Measurements from ENCODE around the gene CCDC57.

Gene CCDC57

GRCh38 chr17:82235056-82235774, 22.6 kb upstream of the CCDC57 start:
- DNase-seq, result no peak

- no peak for DNase-seq
Observed at GRCh38 chr17:82234211-82235055, 21.8 kb upstream of the CCDC57 start.

DNA sequence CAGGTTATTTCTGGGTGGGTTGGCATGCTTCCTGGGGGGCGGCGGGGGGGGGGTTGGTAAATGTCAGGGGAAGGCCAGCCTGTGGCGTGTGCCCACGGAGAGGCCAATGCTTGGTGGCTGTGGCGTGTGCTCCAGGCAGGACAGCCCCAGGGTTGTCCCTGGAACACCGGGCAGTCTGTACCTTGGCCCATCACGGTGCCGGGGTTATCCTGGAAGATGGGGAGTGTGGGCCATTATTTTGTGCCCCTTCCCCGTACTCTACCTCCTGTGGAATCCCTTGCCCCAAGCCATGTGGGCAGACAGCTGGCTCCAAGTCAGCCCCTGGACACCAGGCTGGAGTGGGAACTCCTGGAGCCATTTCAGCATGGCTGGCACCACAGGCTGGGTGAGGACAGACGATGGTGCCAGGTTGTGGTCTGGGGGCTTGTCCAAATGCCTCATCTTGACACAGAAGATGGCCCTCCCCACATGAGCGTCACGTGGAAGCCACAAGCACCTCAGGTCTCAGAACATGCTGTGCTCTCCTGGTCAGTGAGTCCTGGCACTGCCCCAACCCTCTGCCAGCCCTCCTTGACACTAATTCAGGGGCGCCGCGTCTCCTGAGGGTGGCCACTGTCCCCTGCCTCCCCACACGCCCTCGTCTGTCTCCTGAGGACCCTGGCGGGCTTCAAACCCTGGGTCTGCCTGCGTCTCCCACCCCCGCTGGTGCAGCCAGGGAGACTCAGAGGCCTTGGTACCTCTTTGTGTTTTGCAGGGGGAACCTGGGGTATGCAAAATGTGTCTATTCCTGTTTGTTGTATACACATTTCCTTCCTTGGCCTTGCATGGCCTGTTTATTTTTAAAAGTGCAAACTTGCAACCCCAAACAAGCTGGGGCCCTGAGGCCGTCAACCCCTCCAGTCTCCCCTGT, 20.5 kb upstream of the CCDC57 start:
- DNase-seq, result no peak

DNA sequence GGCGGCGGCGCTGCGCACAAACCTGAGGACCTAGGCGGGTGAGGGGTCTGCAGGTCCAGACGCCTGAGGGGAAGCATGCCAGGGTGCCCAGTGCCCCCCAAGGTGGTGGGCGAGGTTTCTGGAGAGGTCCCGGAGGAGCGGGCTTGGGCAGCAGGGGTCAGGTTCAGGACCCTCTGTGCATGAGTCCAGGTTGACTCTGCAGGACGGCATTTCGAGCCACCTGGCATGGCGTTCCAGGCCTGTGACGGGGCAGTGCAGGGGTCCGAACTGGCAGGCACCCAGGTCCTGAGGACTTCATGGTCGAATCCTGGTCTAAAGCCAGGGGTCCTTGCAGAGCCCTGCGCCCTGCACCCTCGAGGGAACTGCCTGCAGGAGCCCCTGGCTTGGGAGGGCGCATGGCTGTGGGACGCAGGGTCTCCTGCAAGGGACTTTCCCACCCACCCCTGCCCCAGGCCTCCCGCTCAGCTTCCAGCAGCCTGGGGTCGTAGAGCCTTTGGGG, 19.7 kb upstream of the CCDC57 start:
- no peak for DNase-seq

DNA sequence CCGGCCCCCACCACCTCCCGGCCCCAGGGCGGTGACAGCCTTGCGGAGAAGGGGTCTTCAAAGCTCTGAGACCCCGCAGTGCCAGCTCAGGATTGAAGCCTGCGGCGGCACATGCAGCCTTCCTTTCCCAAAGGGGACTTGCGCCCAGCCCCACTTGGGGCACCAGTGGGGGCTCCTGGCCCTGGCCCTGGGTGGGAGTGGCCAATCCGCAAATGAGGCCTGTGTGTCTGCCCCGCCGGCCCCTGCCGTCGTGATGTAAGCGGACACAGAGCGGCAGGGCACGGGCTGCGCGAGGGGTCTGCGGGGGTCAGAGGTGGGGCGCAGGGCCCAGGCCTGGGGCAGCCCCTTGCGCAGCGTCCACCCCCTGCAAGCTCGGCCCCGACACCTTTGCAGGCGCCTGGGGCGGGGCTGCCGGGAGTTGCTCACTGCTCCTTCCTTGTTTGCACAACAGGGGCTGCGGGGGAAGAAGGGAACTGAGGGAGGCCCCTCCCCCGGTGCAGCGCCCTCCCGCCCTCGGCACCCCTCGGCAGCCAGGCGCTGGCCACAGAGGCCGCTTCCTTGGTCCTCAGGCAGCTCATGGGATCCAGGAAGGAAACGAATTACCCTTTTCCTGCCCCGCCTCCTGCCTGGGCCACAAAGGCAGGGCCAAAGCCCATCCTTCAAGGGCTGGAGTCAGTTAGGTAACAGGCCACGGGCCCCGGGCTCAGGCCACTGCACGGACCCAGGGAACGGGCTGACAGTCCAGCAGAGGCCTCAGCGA, 19.1 kb upstream of the CCDC57 start:
- no peak for DNase-seq

- DNase-seq, result no peak
Observed at GRCh38 chr17:82231312-82231561, 18.6 kb upstream of the CCDC57 start.

DNA sequence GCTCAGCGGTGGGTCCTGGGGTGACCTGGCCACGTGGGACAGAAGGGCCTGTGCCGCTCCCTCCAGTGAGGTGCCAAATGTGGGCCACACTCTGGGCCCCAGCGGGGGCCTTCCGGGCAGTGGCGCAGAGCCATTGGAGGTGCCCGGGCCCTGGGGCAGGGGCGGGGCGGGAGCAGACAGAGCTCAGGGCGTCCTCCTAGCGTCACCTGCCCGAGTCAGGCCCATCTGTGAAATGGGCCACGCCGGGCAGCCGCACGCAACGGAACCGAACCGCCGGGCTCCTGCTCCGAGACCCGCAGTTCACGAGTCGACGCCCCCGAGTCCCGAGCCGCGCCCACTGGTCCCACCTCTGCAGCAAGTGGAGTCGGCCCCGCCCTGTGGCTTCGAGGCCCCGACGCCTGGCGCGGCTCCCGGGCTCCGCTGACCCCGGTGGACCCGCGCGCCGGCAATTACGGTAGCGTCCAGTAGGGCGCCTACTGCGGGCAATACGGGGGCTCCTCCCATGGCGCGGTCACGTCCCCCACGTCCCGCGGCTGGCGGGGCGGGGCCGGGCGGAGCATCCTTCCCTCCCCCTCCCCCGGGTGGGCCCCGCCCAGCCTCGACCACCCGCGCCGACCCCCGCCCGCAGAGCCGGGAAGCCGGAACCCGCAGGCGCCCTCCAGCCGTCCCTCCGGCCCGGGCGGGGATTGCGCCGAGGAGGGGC, 18.1 kb upstream of the CCDC57 start:
- DNase-seq, result peak; percentile 86

GRCh38 chr17:82229698-82230608, 17.3 kb upstream of the CCDC57 start:
- no peak for DNase-seq

DNA sequence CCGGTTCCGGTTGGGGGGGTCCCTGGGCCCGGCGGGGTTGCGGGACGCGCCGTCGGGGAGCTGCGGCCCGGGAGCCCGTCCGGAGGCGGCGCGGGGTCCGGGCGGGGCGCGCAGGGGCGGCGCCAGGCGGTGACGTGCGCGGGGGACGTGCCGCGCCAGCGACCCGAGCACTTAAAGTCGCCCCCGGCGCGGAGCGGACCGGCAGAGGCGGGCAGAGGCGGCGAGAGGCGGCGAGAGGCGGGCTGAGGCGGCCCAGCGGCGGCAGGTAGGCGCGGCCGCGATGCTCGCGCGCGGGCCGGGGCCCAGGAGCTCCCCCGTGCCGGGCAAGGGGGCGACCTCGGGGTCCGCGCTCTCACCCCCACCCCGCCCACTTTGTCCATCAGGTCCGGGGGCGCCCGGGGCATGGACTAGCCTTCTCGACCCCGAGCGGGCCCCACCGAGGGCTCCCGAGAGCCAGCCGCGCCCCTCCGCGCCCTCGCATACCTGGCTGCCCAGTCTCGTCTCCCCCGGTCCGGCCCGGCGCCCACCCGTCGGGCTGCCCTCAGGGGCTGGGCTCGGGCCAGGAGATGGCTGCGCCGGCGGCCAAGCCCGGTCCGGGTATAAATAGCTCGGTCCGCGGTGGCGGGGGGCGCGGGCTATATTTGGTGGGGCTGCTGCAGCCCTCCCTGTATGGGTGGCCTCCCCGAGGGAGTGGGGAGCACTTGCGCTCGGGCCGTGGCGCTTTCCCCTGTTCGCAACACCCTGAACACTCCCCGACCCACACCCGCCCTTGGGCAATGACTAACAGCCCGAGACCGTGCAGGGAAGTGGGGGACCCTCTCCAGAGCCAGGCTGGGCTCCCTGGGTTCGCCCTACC, 16.4 kb upstream of the CCDC57 start, which contains the start of gene SLC16A3:
SLC16A3 (plus strand) TSS at position 201 of the 856 bp plus-strand sequence. CDS start 6,967 bp downstream, outside the sequence.
- DNase-seq, result peak; percentile 82

DNA sequence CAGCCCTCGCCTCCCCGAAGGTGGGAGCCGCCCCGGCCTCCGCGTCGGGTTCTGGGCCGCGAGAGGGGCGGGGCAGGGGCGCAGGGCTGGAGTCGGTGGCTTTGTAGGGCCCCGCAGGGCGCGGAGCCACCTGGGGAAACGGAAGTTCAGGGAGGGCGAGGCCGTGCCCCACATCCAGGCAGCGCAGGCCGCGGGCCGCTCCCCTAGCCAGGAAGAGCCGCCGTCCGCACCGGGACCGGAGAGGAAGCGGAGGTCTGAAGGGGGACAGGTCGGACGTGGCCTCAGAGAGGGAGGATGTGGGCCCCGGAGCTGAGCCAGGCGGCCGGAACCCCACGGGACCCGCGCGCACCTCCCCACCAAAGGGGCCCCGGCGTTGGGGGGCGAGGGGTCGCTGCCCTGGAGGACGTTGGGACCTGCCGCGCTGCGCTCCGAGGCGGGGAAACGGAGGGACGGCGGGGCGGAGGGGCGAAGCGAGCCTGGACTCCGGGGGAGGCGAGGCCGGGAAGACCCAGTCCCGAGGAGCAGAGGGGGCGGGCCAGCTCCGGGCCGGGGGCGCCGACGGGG, 15.7 kb upstream of the CCDC57 start:
- DNase-seq, result no peak

GRCh38 chr17:82227629-82228277, 15.1 kb upstream of the CCDC57 start:
- DNase-seq, result no peak

DNA sequence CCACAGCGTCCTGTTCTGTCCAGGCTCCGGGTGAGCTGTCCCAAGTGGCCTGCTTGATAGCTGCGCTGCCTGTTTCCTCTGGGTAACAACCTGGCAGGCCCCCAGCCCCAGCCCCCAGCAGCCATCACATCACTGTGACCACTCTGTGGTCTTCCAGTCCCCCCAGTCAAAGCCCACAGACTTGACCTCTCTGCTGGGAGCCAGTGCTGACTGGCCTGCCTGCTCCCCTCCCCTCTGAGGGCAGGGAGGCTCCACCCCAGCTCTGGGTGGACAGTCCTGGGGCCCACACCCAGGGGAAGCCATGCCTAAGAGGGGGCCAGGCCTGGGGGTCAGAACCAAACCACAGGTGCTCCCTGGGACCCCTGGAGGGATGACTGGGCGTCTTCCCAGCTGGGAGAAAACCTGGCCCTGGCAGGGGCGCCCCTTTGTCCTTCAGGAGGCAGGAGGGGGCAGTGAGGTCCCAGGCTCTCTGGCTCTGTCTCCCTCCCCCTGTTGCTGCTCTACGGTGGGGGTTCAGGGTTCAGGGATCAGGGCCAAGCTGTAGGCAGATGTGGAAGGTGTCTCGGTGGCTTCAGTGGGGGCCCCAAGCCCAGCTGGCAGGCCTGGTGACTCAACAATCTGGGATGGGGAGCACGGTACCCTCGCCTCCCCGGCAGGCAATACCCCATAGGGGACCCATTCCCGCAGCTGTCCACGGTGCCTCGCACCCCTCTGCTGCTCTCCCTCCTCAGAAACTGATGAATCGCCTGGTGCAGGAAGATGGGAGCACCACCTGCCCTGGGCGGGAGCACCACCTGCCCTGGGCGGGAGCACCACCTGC, 14.4 kb upstream of the CCDC57 start:
- no peak for DNase-seq

DNA sequence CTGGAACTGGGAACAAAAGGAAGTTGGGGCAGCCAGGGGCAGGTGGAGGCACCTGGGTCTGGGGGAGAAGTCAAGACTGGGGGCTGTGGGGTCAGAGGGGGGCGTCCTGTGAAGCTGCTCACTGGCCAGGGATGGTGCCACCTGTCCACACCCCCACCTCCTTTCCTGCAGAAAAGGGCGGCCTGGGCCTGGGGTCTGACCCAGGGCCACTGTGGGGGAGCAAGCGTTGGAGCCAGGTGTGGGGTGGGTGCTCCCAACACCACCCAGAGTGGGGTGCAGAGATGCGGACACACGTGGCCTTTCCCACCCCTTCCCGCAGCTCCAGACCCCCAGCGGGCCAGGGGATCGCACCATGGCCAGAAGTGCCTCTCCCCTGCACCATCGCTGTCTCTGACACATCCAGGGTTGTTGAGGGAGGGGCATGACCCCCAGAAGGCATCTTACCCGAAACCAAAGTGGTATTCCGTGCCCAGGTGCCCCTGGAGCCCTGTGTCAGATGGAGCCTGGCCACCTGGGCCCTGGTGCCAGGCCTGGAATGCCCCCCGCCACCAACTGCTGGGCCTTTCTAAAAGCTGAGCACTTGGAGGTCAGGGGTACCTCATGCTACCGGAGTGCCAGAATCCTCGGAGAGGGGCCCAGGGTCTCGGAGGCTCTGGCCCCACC, 13.6 kb upstream of the CCDC57 start:
- DNase-seq, result no peak

GRCh38 chr17:82225368-82226029, 12.9 kb upstream of the CCDC57 start:
- no peak for DNase-seq

DNA sequence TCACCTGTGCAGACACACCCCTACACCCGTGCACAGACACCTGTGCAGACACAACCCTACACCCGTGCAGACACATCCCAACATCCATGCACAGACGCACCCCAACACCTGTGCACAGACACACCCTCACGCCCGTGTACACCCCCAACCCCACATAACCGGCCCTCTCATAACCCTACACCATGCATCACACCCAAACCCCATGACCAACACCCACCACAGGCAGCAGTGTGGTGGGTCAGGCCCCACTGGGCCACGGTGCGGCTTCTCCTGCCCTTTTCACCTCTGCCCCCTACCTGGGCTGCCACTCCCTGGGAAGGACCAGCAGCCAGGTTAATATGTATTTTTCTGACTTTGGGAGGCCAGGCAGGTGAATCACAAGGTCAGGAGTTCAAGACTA, 12.0 kb upstream of the CCDC57 start:
- no peak for DNase-seq

- DNase-seq, result no peak
Observed at GRCh38 chr17:82223517-82223916, 10.9 kb upstream of the CCDC57 start.

Measured in fibroblast of skin of abdomen (primary cell).